GM18870 (cell line): ENCODE results near the gene SCGB1C2.
"Not testable (repeated sequence)": the region's sequence is repeated elsewhere in the genome, so short reads cannot be mapped to it uniquely, and the experiment has no call there.

Experiments used
- ATAC-seq: cut with Tn5 transposase; IDR thresholded peaks from one replicate; pipeline ENCODE4 v1.9.1; 2021; ENCODE audit warnings: moderate library complexity; ENCODE audit not compliant: unreplicated experiment

SCGB1C2 gene

DNA sequence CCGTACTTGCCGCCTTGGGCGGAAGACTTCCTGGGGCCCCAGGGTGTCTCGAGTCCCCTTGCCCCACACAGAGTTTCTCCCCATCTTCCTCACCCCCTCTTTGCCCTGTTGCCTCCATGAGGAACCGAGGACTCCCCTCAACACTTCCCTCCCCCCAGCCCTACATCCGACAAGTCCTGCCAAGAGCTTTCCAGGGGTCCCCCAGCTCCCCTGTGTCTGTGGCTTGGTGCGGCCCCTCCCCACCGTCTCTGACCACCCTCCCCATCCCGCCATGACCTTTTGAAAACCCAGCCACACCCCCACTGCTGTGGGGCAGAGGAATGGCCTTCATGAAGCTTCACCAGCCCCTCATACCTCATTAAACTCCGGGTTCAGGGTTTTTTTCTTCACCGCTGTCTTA lies 11.4 kb downstream of the SCGB1C2 start:
- ATAC-seq: no peak

DNA sequence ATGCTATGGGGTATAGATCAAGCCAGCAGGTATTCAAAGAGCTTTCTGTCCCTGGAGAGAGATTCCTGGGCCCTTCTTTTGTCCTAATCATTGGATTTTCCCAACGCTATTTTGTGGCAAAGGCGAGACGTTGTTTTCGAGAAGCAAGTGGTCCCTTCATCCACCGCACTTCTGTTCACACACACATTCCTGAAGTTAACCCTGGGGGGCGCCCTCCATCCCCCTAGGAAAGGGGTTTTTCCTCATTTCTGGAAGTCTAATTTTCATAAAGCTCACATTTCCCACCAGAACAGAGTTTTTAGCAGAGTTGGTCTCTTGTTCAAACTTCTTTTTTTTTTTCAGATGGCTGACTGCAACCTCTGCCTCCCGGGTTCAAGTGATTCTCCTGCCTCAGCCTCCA lies 11.9 kb downstream of the SCGB1C2 start:
- ATAC-seq: no peak

DNA sequence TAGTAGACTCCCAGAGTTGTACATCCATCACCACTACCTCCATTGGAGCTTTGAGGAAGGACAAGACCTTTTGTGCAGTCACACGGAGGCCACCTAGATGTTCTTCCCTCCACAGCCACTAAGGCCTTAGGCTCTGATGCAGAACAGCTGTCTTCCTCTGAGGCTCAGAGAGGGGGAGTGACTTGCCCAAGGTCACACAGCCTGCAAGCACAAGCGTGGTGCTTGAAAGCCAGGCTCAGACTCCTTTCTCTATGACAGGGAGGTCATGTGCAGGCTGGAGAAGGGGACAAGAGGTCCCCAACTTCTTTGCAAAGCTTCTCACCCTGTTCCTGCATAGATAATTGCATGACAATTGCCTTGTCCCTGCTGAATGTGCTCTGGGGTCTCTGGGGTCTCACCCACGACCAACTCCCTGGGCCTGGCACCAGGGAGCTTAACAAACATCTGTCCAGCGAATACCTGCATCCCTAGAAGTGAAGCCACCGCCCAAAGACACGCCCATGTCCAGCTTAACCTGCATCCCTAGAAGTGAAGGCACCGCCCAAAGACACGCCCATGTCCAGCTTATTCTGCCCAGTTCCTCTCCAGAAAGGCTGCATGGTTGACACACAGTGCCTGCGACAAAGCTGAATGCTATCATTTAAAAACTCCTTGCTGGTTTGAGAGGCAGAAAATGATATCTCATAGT lies 12.7 kb downstream of the SCGB1C2 start:
- ATAC-seq: no peak

DNA sequence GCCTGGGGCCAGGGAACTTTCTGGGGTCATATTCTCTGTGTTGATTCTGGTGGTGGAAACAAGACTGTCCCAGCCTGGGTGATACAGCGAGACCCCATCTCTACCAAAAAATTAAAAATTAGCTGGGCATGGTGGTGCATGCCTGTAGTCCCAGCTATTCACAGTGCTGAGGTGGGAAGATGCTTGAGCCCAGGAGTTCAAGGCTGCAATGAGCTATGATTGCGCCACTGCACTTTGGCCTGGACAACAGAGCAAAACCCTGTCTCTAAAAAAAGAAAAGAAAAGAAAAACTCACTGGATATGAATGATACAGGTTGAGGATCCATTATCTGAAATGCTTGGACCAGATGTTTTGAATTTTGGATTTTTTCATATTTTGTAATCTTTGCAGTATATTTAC lies 13.6 kb downstream of the SCGB1C2 start:
- no peak for ATAC-seq

- ATAC-seq: no peak
Observed at GRCh38 chr17:151886-152859, 14.8 kb downstream of the SCGB1C2 start.

GRCh38 chr17:152860-153420 lies 15.6 kb downstream of the SCGB1C2 start:
- ATAC-seq: no peak

GRCh38 chr17:153851-154250 lies 16.5 kb downstream of the SCGB1C2 start:
- no peak for ATAC-seq

DNA sequence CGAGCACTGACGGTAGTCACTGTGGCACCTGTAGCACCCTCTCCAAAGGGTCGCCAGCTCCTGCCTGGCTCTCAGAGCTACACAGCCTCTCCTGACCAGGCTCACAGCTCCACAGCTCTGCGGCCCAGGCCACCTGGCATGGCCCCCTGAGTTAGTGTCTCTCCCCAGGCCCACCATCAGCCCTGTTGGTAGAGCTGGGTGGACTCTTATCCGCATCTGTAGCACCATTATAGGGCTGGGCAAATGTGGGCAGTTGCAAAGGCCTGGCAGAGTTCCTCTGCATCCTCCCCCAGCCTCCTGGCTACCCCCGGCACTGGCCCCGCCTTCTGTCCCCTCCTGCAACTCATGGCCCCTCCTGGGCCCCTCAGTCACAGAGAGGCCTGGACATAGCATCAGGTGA lies 18.2 kb downstream of the SCGB1C2 start:
- no peak for ATAC-seq

DNA sequence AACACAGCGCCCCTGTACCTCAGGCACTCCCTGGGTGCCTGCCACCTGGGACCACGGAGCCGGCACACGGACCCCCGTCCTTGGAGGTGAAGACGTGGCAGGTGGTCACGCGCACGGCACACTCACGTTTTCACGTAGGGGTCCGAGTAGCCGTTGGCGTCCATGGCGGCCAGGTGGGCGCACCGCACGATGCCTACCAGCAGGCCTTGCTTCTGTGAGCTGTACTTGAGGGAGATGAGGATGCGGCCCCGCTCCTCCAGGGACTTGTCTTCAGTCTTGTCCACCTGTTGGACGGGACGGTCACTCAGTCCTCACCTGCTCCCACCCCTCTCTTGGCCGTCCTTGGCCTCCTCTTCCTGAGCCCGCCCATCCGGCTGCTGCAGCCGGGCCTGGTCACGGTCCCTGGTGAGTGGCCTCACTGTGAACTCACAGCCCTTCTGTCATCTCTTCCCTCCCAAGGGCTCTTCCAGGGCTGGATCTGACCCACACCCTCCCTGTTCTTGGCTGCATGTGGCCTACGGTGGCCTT lies 18.8 kb downstream of the SCGB1C2 start:
- no peak for ATAC-seq

DNA sequence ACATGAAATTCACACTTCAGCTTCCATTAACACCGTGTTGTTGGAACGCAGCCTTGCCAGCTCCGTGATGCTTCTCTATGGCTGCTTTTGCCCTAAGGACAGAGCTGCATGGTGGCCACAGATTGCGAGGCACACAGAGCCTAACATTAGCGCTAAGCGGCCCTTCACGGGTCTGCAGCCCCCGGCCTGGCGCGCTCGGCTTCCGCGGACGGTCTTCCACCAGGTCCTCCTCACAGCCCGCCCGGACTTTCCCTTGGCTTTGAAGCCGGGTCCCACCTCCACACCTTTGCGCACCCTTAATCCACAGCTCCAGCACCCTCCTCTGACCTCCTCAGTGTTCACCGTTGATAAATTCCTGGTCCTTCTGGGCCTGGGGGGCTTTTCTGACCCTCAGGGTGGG lies 19.6 kb downstream of the SCGB1C2 start:
- ATAC-seq: no peak

- no peak for ATAC-seq
Observed at GRCh38 chr17:157901-158300, 20.5 kb downstream of the SCGB1C2 start.

DNA sequence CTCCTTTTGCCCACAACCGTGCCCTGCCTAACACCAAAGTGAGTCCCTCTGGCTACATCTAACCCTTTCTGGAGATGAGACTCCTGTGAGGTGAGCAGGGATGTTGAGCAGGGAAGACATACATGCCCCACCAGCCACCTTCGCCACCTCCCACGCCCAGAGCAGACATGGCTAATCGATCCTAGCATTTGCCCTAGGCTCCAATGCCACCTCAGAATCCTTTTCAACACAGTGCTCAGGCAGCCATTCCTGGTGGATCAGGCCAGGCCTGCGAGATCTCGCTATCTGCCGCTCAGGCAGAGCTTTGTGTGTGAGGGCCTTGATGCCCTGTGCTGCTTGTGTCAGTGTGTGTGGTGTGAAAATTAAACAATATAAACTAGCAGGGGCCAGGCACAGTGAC lies 21.0 kb downstream of the SCGB1C2 start:
- no peak for ATAC-seq

GRCh38 chr17:159609-160008 lies 22.2 kb downstream of the SCGB1C2 start:
- ATAC-seq: no peak

DNA sequence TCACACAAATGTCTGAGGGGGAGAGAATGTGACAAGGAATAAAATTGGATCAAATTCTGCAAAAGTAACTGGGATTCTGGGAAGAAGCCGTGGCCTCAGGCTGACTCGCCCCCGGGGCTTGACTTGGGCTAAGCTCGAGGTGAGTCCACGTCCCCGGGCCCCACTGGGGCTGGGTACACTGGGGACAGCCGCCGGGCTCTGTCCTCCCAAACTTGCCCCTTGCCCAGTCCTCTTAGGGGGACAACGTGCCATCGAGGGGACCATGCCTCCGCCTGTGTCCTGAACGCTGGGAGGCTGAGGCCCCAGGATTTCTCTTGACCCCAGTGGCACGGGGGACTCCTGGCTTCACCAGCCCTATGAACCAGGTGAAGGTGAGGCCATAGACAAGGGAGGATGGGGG lies 23.0 kb downstream of the SCGB1C2 start:
- ATAC-seq: no peak

DNA sequence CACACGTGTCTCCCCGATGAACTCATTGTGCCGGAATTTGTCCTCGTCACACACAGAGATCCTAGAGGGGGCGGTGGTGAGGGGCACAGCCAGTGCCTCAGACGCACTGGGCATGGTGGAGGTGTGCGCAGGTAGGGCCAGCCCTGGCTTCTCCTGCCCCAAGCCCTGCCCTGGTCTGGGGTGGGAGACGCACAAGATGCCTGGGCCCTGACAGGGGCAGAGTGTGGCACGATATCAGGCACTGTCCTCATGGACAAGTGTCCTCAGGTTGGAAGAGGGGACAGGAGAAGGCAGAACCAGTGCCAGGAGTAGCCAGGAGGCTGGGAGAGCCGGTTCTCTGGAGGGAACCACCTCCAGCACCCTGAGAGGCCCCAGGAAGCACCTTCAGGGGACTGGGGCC lies 24.1 kb downstream of the SCGB1C2 start:
- ATAC-seq: no peak

- ATAC-seq: no peak
Observed at GRCh38 chr17:162689-163088, 25.3 kb downstream of the SCGB1C2 start.

- ATAC-seq: no peak
Observed at GRCh38 chr17:163514-164098, 26.2 kb downstream of the SCGB1C2 start.

DNA sequence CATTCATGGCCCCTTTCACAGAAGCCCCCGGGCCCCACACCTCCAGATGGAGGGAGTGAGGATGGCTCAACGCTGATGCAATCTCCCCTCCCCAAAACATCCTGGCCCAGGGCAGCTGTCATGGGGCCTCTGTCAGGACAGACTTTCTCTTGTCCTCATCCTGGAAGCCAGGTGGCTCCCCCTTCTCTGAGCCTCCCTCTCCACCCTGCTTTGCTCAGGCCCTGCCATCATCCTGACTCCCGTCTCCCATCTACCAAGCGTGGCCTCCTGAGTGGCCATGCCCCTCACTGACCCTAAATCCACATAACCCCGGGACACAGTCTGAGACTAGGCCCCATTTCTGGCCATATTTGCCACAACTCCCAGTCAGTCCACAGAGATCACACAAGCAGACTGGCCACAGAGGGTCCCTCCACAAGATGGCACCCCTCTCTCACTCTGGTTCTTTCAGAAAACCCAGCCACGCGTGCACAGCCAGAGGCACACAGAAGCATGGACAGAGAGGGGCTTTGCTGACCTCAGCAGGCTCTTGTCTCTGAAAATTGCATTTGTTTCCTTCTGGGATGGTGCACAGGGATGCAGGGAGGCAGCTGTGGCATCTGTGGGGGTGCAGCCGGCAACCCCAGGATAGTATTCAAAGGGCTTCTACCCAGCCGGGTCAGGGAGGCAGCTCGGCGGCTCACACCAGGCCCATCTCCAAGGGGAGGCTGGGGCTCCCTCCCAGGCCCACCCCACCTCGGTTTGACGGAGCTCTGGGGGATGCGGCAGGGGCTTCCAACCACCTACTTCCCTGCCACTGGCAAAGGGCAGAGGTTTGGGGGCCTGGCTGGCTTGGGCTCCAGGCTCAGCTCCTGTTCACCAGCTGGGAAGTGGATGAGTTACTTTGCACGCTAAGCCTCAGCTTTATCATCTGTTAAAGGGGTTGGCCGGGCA lies 27.2 kb downstream of the SCGB1C2 start:
- ATAC-seq: no peak

- ATAC-seq: no peak
Observed at GRCh38 chr17:165939-166338, 28.6 kb downstream of the SCGB1C2 start.

GRCh38 chr17:168614-169013 lies 31.2 kb downstream of the SCGB1C2 start:
- not testable (repeated sequence) for ATAC-seq
